Measurements from ENCODE around the gene PRAME.
"Not testable (repeated sequence)": the region's sequence is repeated elsewhere in the genome, so short reads cannot be mapped to it uniquely, and the experiment has no call there.

The PRAME gene

DNA sequence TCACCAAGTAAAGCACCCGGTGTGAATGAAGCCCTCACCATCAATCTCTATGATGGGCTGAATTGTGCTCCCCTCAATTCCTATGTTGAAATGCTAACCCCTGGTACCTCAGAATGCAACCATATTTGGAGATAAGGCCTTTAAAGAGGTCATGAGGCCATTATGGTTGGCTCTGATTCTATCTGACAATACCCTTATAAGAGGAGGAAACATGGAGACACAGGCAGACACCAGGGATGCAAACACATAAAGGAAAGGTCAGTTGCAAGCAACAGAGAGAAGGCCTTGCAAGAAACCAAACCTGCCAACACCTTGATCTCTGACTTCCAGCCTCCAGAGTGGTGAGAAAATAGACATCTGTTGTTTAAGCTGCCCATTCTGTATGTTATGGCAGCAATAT, 25.6 kb downstream of the PRAME start:
- DNase-seq, result no peak
- in situ Hi-C loops (cut with MboI; ENCODE audit: low pct_unique_long_range_greater_than_20kb, low sequenced_read_pairs), result no loop called here

DNA sequence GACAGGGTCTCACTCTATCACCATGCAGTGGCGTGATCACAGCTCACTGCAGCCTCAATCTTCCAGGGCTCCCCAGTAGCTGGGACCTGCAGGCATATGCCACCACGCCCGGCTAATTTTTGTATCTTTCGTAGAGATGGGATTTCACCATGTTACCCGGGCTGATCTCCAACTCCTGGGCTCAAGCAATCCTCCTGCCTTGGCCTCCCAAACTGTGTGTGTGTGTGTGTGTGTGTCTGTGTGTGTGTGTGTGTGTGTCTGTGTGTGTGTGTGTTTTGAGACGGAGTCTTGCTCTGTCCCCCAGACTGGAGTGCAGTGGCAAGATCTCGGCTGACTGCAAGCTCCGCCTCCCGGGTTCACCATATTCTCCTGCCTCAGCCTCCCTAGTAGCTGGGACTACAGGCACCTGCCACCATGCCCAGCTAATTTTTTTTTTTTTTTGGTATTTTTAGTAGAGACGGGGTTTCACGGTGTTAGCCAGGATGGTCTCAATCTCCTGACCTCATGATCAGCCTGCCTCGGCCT, 26.5 kb downstream of the PRAME start:
- DNase-seq; in situ Hi-C loops (cut with MboI; ENCODE audit: low pct_unique_long_range_greater_than_20kb, low sequenced_read_pairs): not testable (repeated sequence)

DNA sequence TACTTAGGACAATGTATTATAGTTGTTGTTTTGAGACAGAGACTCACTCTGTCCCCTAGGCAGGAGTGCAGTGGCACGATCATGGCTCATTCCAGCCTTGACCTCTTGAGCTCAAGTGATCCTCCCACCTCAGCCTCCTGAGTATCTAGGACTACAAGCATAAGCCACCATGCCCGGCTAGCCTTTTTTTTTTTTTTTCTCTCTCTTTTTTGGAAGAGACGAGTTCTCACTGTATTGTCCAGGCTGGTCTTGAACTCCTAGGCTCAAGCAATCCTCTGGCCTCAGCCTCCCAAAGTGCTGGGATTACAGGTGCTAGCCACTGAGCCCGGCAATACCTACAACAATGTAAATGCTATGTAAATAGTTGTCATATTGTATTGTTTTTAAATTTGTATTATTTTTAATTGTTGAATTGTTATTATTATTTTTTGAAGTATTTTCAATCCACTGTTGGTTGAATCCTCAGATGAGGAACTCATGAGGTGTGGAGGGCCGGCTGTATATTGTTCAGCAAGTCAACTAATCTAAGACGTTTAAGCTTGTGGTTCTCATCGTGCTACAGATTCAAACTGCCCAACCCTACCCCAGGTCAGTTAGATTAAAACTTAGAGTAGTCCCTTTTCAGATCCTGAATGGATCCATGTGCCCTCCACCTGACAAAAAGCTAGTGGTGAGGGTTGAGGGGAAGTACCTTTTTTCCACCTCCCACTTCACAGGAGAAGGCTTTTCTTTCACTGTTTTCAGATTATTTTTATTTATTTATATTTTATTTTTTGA, 27.1 kb downstream of the PRAME start:
- no peak for DNase-seq
- in situ Hi-C loops (cut with MboI; ENCODE audit: low pct_unique_long_range_greater_than_20kb, low sequenced_read_pairs), result no loop called here

DNA sequence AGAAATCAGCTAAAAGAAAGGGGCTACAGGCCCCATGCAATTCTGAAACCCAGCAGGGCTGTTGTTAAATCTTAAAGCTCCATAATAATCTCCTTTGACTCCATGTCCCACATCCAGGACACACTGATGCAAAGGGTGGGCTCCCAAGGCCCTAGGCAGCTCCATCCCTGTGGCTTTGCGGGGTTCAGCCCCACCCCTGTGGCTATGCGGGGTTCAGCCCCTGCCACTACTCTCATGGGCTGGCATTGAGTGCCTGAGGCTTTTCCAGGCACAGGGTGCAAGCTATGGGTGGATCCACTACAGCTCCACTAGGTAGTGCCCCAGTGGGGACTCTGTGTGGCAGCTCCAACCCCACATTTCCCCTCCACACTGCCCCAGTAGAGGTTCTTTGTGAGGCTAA, 30.3 kb downstream of the PRAME start:
- DNase-seq, result no peak
- in situ Hi-C loops (cut with MboI; ENCODE audit: low pct_unique_long_range_greater_than_20kb, low sequenced_read_pairs), result no loop called here

DNA sequence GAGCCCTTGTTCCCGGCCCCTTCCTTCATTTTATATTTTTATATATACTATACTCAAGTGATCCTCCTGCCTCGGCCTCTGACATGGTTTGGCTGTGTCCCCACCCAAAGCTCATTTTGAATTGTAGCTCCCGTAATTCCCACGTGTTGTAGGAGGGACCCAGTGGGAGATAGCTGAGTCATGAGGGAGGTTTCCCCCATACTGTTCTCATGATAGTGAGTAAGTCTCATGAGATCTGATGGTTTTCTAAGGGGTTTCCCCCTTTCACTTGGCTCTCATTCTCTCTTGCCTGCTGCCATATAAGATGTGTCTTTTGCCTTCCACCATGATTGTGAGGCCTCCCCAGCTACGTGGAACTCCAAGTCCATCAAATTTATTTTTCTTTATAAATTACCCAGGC, 31.8 kb downstream of the PRAME start:
- in situ Hi-C loops (cut with MboI; ENCODE audit: low pct_unique_long_range_greater_than_20kb, low sequenced_read_pairs), result no loop called here
- no peak for DNase-seq

DNA sequence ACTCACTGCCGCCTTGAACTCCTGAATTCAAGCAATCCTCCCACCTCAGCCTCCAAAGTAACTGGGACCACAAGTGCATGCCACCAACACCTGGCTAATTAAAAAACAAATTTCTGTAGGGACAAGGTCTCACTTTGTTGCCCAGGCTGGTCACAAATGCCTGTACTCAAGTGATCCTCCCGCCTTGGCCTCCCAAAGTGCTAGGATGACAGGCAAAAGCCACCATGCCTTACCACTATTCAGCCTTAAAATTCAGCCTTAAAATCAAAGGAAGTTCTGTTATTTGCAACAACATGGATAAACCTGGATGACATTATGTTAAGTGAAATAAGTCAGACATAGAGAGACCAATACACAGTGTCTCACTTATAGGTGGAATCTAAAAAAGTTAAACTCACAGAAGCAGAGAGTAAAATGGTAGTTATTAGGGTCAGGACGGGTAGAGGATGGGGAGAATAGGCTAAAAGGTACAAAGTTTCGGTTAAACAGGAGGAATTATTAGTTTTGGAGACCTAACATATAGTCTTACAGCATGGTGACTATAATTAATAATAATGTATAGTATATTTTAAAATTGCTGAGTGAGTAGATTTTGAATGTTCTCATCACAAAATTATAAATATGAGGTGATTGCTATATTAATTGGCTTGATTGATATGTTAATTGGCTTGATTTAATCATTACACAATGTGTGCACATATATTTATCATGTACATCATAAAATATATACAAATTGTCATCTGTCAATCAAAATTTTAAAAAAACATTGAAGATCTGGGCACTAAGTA, 32.7 kb downstream of the PRAME start:
- in situ Hi-C loops (cut with MboI; ENCODE audit: low pct_unique_long_range_greater_than_20kb, low sequenced_read_pairs), result no loop called here
- no peak for DNase-seq

DNA sequence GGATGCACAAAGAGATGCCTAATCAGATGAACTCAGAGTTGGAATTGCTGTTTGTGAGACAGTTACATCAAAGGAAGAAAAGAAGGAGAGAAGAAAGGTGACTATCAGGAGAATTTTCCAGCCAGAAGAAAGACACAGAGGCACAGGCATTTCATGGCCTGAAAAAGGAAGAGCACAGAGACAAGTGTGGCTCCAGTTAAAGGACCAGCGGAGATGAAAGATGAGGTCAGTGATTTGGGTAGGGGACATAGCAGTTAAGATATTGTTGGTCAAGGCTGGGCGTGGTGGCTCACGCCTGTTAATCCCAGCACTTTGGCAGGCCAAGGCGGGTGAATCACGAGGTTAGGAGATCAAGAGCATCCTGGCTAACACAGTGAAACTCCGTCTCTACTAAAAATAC, 35.6 kb downstream of the PRAME start:
- in situ Hi-C loops (cut with MboI; ENCODE audit: low pct_unique_long_range_greater_than_20kb, low sequenced_read_pairs), result no loop called here
- no peak for DNase-seq

DNA sequence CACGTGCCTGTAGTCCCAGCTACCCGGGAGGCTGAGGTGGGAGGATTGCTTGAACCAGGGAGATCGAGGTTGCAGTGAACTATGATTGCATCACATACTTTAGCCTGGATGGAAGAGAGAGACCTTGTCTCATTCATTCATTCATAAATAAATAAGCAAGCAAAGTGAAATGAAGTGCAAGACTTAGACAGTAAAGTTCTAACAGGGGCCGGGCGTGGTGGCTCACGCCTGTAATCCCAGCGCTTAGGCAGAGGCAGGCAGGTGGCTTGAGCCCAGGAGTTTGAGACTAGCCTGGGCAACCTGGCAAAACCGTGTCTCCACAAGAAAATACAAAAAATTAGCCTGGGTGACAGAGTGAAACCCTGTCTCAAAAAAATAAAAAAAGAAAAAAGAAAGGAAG, 37.4 kb downstream of the PRAME start:
- in situ Hi-C loops (cut with MboI; ENCODE audit: low pct_unique_long_range_greater_than_20kb, low sequenced_read_pairs), result no loop called here
- no peak for DNase-seq

DNA sequence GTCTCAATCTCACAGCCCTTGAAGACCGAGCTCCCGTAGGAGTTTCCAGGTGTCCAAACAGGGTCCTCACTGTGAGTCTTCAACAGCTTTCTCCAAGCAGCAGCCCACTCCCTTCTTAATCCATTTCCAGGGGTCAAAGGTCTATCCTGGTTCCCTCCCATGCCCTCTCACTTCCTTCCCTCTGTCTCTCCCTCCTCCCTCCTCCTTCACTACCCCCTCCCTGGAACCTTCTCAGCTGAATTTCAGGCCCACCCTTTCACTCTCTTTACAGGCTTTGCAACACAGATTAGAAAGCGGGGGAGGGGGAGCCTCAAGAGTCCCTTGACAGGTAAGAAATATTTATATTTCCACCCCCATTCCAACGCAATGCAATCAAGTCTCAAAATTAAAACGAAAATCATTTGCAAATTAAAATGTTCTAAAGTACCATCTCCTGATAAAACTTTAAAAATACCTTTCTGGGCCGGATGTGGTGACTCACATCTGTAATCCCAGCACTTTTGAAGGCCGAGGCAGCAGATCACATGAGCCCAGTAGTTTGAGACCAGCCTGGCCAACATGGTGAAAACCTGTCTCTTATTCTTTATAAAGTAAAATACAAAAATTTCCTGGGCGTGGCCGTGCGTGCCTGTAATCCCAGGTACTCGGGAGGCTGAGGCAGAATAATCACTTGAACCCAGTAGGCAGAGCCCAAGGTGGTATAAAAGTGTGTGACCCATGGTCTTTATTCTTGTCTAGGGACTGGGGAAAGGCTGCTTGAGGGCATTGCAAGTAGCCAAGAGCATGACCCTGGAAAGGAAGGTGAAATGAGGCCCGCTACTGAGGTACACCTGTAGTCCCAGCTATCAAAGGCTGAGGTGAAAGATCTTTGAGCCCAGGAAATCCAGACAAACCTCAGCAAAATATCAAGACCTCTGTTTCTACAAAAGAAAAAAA, 38.1 kb downstream of the PRAME start:
- DNase-seq, result peak; percentile 4
- in situ Hi-C loops (cut with MboI; ENCODE audit: low pct_unique_long_range_greater_than_20kb, low sequenced_read_pairs), result no loop called here

DNA sequence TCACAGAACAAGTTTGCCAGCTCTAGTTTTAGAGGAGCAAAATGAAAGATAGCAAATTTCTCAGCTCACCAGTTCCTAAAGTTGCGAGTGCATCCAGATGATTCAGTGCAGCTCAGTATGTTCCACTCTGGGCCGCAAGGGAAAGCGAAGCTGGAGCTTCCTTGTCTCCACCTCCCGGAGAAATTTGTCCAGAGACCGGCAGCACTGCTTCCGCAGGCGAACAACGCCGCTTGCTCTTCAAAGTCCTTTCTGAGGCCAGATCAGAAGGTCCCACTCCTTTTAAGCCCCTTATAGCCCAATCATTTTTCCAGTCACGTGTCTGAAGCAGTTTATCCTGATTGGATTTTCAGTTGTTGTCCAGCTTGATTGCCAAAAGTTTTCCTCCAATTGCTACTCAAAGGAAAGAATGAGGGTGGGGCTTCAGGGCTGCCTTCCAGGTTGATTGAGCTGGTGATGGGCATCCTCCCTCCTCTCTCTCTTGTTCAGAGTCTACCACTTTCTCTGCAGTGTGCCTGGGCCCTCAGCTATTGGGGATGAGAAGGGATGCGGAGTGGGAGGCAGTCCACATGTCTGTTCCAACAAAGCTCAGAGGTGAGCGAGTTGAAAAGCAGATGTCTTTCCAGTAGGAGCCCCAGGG, 38.9 kb downstream of the PRAME start, which contains the start of gene ZNF280A:
Gene ZNF280A, minus strand, starts transcription at position 251 of the 637 bp plus-strand sequence. CDS start 4,640 bp downstream, outside the sequence.
- DNase-seq, result no peak
- in situ Hi-C loops (cut with MboI; ENCODE audit: low pct_unique_long_range_greater_than_20kb, low sequenced_read_pairs), result no loop called here

DNA sequence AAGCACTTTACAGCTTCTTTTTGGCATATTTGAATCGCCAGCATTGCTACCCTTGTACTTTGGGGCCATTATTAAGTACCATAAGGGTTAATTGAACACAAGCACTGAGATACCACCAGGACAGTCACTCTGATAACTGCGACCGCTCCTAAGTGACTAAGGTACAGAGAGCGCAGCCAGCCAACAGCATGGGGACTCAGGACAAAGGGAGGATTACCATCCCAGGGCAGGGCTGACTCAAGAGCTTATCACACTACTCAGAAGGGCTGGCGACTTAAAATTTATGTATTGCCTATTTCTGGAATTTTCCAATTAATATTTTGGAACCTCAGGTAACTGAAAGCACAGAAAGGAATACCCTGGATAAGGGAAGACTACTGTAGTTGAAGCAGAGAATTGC, 39.5 kb downstream of the PRAME start:
- DNase-seq, result no peak
- in situ Hi-C loops (cut with MboI; ENCODE audit: low pct_unique_long_range_greater_than_20kb, low sequenced_read_pairs), result no loop called here

DNA sequence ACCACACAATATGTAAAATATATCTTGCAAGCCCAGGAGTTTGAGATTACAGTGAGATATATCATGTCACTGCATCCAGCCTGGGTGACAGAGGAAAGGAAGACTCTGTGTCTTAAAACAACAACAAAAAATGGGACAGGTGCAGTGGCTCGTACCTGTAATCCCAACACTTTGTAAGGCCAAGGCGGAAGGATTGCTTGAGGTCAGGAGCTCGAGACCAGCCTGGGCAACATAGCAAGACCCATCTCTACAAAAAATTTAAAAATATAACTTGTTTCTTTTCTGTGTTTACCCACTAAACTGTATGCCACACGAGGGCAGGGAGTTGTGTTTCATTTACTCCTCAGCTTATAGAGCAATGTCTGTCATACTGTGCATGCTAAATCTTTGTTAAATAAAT, 42.1 kb downstream of the PRAME start:
- in situ Hi-C loops (cut with MboI; ENCODE audit: low pct_unique_long_range_greater_than_20kb, low sequenced_read_pairs), result no loop called here
- DNase-seq, result no peak

DNA sequence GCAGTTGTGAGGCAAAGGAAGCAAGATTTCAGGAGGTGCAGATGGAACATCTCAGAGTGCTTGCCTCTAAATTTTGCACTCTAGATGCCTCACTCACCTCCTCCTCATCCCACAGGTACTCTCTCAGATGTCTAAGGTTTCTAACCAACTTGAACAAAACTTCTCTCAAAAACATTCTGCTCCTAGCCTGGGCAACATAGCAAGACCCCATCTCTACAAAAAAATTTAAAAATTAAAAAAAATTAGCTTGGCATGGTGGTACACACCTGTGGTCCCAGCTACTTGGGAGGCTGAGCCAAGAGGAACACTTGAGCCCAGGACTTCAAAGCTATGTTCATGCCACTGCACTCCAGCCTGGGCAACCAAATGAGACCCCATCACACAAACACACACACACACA, 43.2 kb downstream of the PRAME start:
- in situ Hi-C loops (cut with MboI; ENCODE audit: low pct_unique_long_range_greater_than_20kb, low sequenced_read_pairs), result no loop called here
- no peak for DNase-seq

DNA sequence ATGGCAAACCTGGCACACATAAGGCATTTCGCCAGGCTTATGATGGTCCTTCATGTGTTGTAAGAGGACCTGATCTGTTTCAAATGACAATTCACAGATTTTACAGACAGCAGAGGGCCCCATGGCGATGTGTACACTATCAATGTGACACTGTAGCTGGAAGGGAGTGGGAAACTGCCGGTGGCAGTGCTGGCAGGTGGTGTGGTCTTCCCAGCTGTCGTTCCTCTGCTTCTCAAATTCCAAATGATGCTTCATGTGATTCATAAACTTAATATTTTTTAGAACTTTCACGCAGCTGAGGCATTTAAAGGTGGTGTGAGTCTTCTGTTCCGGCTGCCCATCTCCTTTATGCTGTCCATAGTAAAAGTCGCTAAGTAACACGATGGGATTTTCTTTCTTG, 44.6 kb downstream of the PRAME start:
- in situ Hi-C loops (cut with MboI; ENCODE audit: low pct_unique_long_range_greater_than_20kb, low sequenced_read_pairs); DNase-seq: not testable (repeated sequence)

DNA sequence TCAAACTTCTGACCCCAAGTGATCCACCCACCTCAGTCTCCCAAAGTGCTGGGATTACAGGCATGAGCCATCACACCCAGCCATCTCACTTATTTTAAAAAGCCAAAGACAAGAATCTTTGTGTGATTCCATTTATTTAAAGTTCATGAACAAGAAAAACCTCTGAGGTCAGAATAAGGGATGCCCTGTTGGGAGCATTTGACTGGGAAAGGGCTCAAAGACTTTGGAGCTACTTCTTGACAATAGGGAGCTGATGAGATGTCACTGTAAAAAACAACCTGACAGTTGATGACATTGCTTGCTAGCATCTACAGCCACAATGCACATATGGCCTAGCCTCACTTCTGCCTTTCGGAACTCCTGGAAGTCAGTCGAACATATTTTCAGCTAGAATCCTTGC, 45.4 kb downstream of the PRAME start:
- DNase-seq, result no peak
- in situ Hi-C loops (cut with MboI; ENCODE audit: low pct_unique_long_range_greater_than_20kb, low sequenced_read_pairs), result no loop called here

DNA sequence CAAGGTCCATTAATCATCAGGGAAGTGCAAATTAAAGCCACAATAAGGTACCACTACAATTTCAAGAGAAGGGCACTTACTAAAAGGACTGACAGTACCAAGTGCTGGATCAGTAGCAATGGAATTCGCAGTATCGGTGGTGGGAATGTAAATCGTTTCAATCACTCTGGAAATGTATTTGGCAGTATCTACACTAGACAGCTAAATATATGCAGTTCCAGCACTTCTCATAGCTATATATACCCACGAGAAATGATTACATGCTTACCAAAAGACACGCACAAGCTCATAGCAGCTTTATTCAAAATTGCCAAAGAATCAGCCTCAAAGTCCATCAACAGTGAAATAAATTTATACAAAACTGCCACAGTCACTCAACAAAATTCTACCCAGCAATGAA, 46.1 kb downstream of the PRAME start:
- no peak for DNase-seq
- in situ Hi-C loops (cut with MboI; ENCODE audit: low pct_unique_long_range_greater_than_20kb, low sequenced_read_pairs), result no loop called here

DNA sequence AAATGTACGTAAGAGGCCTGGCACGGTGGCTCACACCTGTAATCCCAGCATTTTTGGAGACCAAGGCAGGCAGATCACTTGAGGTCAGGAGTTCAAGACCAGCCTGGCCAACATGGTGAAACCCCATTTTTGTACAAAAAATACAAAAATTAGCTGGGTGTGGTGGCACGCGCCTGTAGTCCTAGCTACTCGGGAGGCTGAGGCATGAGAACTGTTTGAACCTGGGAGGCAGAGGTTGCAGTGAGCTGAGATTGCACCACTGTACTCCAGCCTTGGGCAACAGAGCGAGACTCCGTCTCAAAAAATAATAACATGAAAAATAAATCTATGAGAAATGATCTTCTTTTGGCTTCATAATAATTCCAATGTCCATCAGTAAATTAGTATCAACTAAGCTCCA, 48.2 kb downstream of the PRAME start:
- DNase-seq; in situ Hi-C loops (cut with MboI; ENCODE audit: low pct_unique_long_range_greater_than_20kb, low sequenced_read_pairs): not testable (repeated sequence)

DNA sequence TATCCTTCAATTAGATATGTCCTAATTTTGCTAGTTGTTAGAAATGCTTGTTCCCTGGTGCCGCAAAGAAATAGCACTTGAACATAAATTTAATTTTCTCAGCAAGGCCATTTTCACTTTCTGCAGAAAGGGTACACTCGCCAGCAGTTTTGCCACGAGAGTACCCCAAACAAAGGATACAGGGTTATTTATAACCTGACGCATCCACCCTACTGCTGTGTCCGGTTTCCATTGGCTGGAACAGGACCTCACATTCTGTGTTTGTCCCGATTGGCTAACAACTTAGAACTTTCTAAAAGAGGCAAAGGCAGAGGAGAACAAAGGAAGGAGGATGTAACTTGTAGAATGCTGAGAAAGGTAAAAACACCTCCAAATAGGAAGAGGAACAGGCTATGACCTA, 49.2 kb downstream of the PRAME start:
- DNase-seq; in situ Hi-C loops (cut with MboI; ENCODE audit: low pct_unique_long_range_greater_than_20kb, low sequenced_read_pairs): not testable (repeated sequence)

Data from KBM-7 (cell line).